GM12878 (cell line): ENCODE data around the gene SMPDL3A. TPM values are rescaled to one million over a fixed set of nuclear protein-coding genes. Genes with fewer than 3 reads are reported as not detected.

Experiments used
- ATAC-seq: fragments of 200-7000 bp; cut with Tn5 transposase; 3 replicates; pipeline ENCODE4 v1.9.1; 2020; ENCODE audit warnings: mild to moderate bottlenecking, moderate library complexity
- BruUV-seq: library from RNA; stranded (reverse); fragments of 400-500 nt; replicated peaks from 2 replicates; lab custom pipeline; 2021; lab: Mats Ljungman, UMichigan
- CTCF ChIA-PET: fragments of 300-600 bp; sonication (Branson Sonifier 250); formaldehyde crosslinking; extraction: SDS; loops from one replicate; lab custom pipeline; 2021; ENCODE audit warnings: inconsistent platforms; lab: Yijun Ruan, JAX
- POLR2A ChIA-PET: fragments of 350-600 bp; formaldehyde crosslinking; extraction: SDS; loops from one replicate; lab custom pipeline; 2021; ENCODE audit warnings: inconsistent platforms; lab: Charles Lee
- RAD21 ChIA-PET: fragments of 300-600 bp; sonication (Branson Sonifier 250); formaldehyde crosslinking; loops from one replicate; lab custom pipeline; 2023; ENCODE audit warnings: antibody characterized with exemption; ENCODE audit not compliant: unreplicated experiment; lab: Charles Lee
- SMC1A ChIA-PET: fragments of 300-600 bp; sonication (Branson Sonifier 250); formaldehyde crosslinking; loops from one replicate; lab custom pipeline; 2023; ENCODE audit not compliant: unreplicated experiment, uncharacterized antibody; lab: Charles Lee
- DNase-seq: peaks from one replicate; pipeline ENCODE4 v3.0.0-alpha.2; 2011; ENCODE audit warnings: low read depth, low spot score
- FAIRE-seq: peaks from 3 replicates; lab custom pipeline; 2011; peaks lifted over from hg19 to GRCh38; lab: Jason Lieb, UNC
- H2AFZ ChIP-seq: 2 replicates; pipeline ENCODE4 v1.6.0; 2011; ENCODE audit warnings: low read depth, low read length, control low read depth; ENCODE audit not compliant: control insufficient read depth
- H3K27ac ChIP-seq: 2 replicates; pipeline ENCODE4 v1.5.1; 2011; ENCODE audit warnings: control low read depth; ENCODE audit not compliant: control insufficient read depth, insufficient read depth
- H3K27me3 ChIP-seq, 2 experiments: replicated peaks in 1 of 2; 2 replicates each; pipeline versions ENCODE4 v1.6.0 to v1.6.1; 2011; ENCODE audit warnings: low read length in 1 of 2; ENCODE audit not compliant: control insufficient read depth in 2 of 2, insufficient read depth in 2 of 2
- H3K36me3 ChIP-seq, 2 experiments: 2 replicates each; pipeline ENCODE4 v1.5.1; 2011; ENCODE audit warnings: low read length in 1 of 2; ENCODE audit not compliant: control insufficient read depth in 2 of 2, insufficient read depth in 2 of 2
- H3K4me1 ChIP-seq: 2 replicates; pipeline ENCODE4 v1.6.1; 2011; ENCODE audit warnings: mild to moderate bottlenecking, low read length, moderate library complexity, mixed read lengths; ENCODE audit not compliant: control insufficient read depth, insufficient read depth
- H3K4me2 ChIP-seq: 2 replicates; pipeline ENCODE4 v1.6.0; 2011; ENCODE audit warnings: control low read depth; ENCODE audit not compliant: control insufficient read depth, insufficient read depth
- H3K4me3 ChIP-seq: fragments of 200-600 bp; sonication (generic); 2 replicates; pipeline ENCODE4 v1.5.1; 2016
- H3K79me2 ChIP-seq: 2 replicates; pipeline ENCODE4 v1.6.0; 2011; ENCODE audit warnings: low read length; ENCODE audit not compliant: control insufficient read depth, insufficient read depth
- H3K9ac ChIP-seq: 2 replicates; pipeline ENCODE4 v1.8.0; 2011; ENCODE audit warnings: low read length, control low read depth, mixed read lengths; ENCODE audit not compliant: control insufficient read depth, insufficient read depth
- H3K9me3 ChIP-seq: replicated peaks from 3 replicates; pipeline ENCODE4 v1.5.1; 2011; ENCODE audit warnings: mild to moderate bottlenecking, low read length; ENCODE audit not compliant: control insufficient read depth, insufficient read depth
- H4K20me1 ChIP-seq: 2 replicates; pipeline ENCODE4 v1.6.0; 2011; ENCODE audit not compliant: control insufficient read depth, insufficient read depth
- ATF7 ChIP-seq: fragments of 450-650 bp; IDR thresholded peaks from 2 replicates; pipeline ENCODE4 v1.6.1; 2016; ENCODE audit warnings: low read depth, mild to moderate bottlenecking
- CBX3 ChIP-seq: fragments of 200-600 bp; sonication (generic); IDR thresholded peaks from 2 replicates; pipeline ENCODE4 v1.6.1; 2016; ENCODE audit warnings: low read depth, borderline replicate concordance
- CEBPB ChIP-seq, 2 experiments: fragments of 150-350 bp in 1 of 2; IDR thresholded peaks; 2 replicates each; pipeline ENCODE4 v1.6.1; 2012 to 2014; ENCODE audit warnings: low read depth in 2 of 2, low read length in 2 of 2, borderline replicate concordance in 1 of 2, inconsistent platforms in 1 of 2
- CHD2 ChIP-seq: IDR thresholded peaks from 2 replicates; pipeline ENCODE4 v1.6.1; 2011; ENCODE audit warnings: low read depth, low read length, improper control_type of control experiment, borderline replicate concordance
- E4F1 ChIP-seq: fragments of 450-650 bp; IDR thresholded peaks from 2 replicates; pipeline ENCODE4 v1.6.1; 2018; ENCODE audit warnings: borderline replicate concordance, mild to moderate bottlenecking; ENCODE audit not compliant: partially characterized antibody
- FOXK2 ChIP-seq: fragments of 450-650 bp; IDR thresholded peaks from 2 replicates; pipeline ENCODE4 v1.6.1; 2017; ENCODE audit warnings: mild to moderate bottlenecking, moderate library complexity
- FOXM1 ChIP-seq: IDR thresholded peaks from 2 replicates; pipeline ENCODE4 v1.6.1; 2012; ENCODE audit warnings: low read depth, mild to moderate bottlenecking, inconsistent platforms, low read length, moderate library complexity
- JUND ChIP-seq: IDR thresholded peaks from 2 replicates; pipeline ENCODE4 v1.6.1; 2012; ENCODE audit warnings: low read depth, mild to moderate bottlenecking, low read length, improper control_type of control experiment, moderate library complexity
- MEF2A ChIP-seq: IDR thresholded peaks from 2 replicates; pipeline ENCODE4 v1.6.1; 2011; ENCODE audit warnings: low read depth, mild to moderate bottlenecking, low read length, moderate library complexity; ENCODE audit not compliant: insufficient read depth
- NFIC ChIP-seq: IDR thresholded peaks from 2 replicates; pipeline ENCODE4 v1.6.1; 2012; ENCODE audit warnings: low read depth, mild to moderate bottlenecking, inconsistent platforms, low read length, moderate library complexity
- SRF ChIP-seq, 2 experiments: IDR thresholded peaks; 2 replicates each; pipeline ENCODE4 v1.6.1; 2011; ENCODE audit warnings: low read depth in 2 of 2, low read length in 2 of 2, mild to moderate bottlenecking in 1 of 2, moderate library complexity in 1 of 2
- WRNIP1 ChIP-seq: IDR thresholded peaks from 2 replicates; pipeline ENCODE4 v1.6.1; 2011; ENCODE audit warnings: low read depth, low read length, improper control_type of control experiment, borderline replicate concordance
- ZNF274 ChIP-seq: IDR thresholded peaks from one replicate; pipeline ENCODE4 v1.8.0; 2011; ENCODE audit not compliant: insufficient read length, insufficient read depth
- in situ Hi-C: fragments of 300-500 bp; cut with MboI; formaldehyde crosslinking; loops from 9 replicates; pipeline ENCODE4 v1.14.3; 2018; ENCODE audit warnings: mixed read lengths
- intact Hi-C: fragments of 100-400 bp; cut with micrococcal nuclease; formaldehyde crosslinking; loops from one replicate; pipeline ENCODE4 v1.14.2; 2022; ENCODE audit not compliant: unreplicated experiment
- polyA plus RNA-seq, 11 experiments: library from polyadenylated mRNA; depleted of rRNA in 4 of 11; unstranded in 6 of 11; stranded (reverse) in 5 of 11; fragments of >200 nt; fragmentation: Nextera tagmentation in 4 of 11; fragmentation: Illumina TruSeq in 1 of 11; extraction: Ambion mirVana in 4 of 11; extraction: Trizol in 1 of 11; gene quantifications; 1 replicate in 1 of 11; 2 replicates in 10 of 11; pipeline versions ENCODE4 v1.2.1 to v1.2.3, GENCODE V29; 2011 to 2016; ENCODE audit warnings: inconsistent platforms in 2 of 11, missing spikeins in 2 of 11, low read depth in 1 of 11
- total RNA-seq, 4 experiments: library from RNA; depleted of rRNA in 3 of 4; stranded (reverse); fragments of >200 nt in 3 of 4; fragmentation: Illumina TruSeq in 1 of 4; extraction: Trizol in 1 of 4; gene quantifications; 2 replicates each; pipeline versions ENCODE4 v1.2.1 to v1.2.3, GENCODE V29; 2013 to 2021
- TF ChIP-seq, protein P1 (sequence below): fragments of 150-350 bp; IDR thresholded peaks from 2 replicates; pipeline ENCODE4 v1.6.1; 2016; ENCODE audit warnings: low read depth, low read length
- TF ChIP-seq, protein P2 (sequence below): fragments of 450-650 bp; IDR thresholded peaks from 2 replicates; pipeline ENCODE4 v1.6.1; 2017; ENCODE audit warnings: low read depth, mild to moderate bottlenecking, moderate library complexity
- TF ChIP-seq, protein P3 (sequence below): fragments of 450-650 bp; IDR thresholded peaks from 2 replicates; pipeline ENCODE4 v1.6.1; 2014; ENCODE audit warnings: mild to moderate bottlenecking

The SMPDL3A gene
- total and polyA plus RNA-seq, 10 of the 15 experiments (the other 5 are each of a cell fraction or from before 2014, with no cell fraction given) = 0.05 to 0.91 (median 0.09) TPM; not detected in 3

DNA sequence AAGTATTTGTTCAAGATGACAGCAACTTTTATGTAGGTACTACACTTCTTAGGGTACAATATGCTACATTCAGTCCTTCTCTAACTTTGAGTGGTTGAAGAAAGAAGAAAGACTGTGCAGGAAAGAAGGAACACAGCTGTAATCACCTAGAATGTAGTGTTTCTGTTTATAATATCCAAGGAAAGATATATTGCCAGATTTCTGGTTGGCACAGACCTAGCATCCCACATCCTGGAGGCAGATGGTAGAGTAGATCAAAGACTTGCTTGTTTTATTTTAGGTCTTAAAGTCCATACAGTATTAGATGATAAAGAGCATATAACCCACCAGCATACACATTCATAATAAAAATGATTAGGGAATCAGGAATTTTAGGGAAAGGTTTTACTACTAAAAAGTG is 22.8 kb upstream of the SMPDL3A start:
- Histone ChIP-seq H3K4me1 (no peaks in the 10 kb centered on the region), H3K4me3 (no peak overlapping the region), H3K9me3 (no peaks in the 10 kb centered on the region), H3K36me3 (no peaks in the 10 kb centered on the region), H3K9ac (no peak overlapping the region), H3K27ac (no peak overlapping the region), H3K27me3 (no peaks in the 10 kb centered on the region), H3K4me2 (no peak overlapping the region), H3K79me2 (no peaks in the 10 kb centered on the region), H2AFZ (no peak overlapping the region), H4K20me1 (no peaks in the 10 kb centered on the region)
- ChIA-PET SMC1A (interaction anchor here (1.3 to 2.0 kb wide), 4 partner anchors 12 to 29 kb away, joined by 4 to 9 read pairs (median 5); no protein-coding TSS in a partner anchor), RAD21 (no interaction called here), CTCF (interaction anchor here (0.9 to 2.8 kb wide), 4 partner anchors 11 to 73 kb away, joined by 3 to 9 read pairs (median 3); no protein-coding TSS in a partner anchor), POLR2A (no interaction called here)
- BruUV-seq = no TSS peak
- intact Hi-C loops (no loop called here), in situ Hi-C loops (no loop called here)
- FAIRE-seq (no peak), ATAC-seq (no peak), DNase-seq (no peak)
- TF ChIP-seq ATF7 = no peak
- TF ChIP-seq FOXM1 = no peak
- TF ChIP-seq, protein P1, sequence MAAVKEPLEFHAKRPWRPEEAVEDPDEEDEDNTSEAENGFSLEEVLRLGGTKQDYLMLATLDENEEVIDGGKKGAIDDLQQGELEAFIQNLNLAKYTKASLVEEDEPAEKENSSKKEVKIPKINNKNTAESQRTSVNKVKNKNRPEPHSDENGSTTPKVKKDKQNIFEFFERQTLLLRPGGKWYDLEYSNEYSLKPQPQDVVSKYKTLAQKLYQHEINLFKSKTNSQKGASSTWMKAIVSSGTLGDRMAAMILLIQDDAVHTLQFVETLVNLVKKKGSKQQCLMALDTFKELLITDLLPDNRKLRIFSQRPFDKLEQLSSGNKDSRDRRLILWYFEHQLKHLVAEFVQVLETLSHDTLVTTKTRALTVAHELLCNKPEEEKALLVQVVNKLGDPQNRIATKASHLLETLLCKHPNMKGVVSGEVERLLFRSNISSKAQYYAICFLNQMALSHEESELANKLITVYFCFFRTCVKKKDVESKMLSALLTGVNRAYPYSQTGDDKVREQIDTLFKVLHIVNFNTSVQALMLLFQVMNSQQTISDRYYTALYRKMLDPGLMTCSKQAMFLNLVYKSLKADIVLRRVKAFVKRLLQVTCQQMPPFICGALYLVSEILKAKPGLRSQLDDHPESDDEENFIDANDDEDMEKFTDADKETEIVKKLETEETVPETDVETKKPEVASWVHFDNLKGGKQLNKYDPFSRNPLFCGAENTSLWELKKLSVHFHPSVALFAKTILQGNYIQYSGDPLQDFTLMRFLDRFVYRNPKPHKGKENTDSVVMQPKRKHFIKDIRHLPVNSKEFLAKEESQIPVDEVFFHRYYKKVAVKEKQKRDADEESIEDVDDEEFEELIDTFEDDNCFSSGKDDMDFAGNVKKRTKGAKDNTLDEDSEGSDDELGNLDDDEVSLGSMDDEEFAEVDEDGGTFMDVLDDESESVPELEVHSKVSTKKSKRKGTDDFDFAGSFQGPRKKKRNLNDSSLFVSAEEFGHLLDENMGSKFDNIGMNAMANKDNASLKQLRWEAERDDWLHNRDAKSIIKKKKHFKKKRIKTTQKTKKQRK = no peak
- TF ChIP-seq, protein P2, sequence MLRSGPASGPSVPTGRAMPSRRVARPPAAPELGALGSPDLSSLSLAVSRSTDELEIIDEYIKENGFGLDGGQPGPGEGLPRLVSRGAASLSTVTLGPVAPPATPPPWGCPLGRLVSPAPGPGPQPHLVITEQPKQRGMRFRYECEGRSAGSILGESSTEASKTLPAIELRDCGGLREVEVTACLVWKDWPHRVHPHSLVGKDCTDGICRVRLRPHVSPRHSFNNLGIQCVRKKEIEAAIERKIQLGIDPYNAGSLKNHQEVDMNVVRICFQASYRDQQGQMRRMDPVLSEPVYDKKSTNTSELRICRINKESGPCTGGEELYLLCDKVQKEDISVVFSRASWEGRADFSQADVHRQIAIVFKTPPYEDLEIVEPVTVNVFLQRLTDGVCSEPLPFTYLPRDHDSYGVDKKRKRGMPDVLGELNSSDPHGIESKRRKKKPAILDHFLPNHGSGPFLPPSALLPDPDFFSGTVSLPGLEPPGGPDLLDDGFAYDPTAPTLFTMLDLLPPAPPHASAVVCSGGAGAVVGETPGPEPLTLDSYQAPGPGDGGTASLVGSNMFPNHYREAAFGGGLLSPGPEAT = no peak
- TF ChIP-seq, protein P3, sequence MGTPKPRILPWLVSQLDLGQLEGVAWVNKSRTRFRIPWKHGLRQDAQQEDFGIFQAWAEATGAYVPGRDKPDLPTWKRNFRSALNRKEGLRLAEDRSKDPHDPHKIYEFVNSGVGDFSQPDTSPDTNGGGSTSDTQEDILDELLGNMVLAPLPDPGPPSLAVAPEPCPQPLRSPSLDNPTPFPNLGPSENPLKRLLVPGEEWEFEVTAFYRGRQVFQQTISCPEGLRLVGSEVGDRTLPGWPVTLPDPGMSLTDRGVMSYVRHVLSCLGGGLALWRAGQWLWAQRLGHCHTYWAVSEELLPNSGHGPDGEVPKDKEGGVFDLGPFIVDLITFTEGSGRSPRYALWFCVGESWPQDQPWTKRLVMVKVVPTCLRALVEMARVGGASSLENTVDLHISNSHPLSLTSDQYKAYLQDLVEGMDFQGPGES = no peak
- no peak for TF ChIP-seq MEF2A
- no peak for TF ChIP-seq ZNF274
- no peak for TF ChIP-seq JUND
- no peak for TF ChIP-seq WRNIP1
- TF ChIP-seq SRF (IDR thresholded peaks at IDR 0.05; ENCODE audit: low read depth in 2 of 2, low read length in 2 of 2) = no peak
- TF ChIP-seq E4F1 = no peak
- TF ChIP-seq CEBPB (IDR thresholded peaks at IDR 0.05; ENCODE audit: borderline replicate concordance in 1 of 2, low read depth in 2 of 2, low read length in 2 of 2) = no peak
- TF ChIP-seq CHD2 = no peak
- no peak for TF ChIP-seq NFIC
- TF ChIP-seq FOXK2 = no peak
- no peak for TF ChIP-seq CBX3
